SK-N-SH (cell line): ENCODE data around the gene CLASP1. TPM values are rescaled to one million over a fixed set of nuclear protein-coding genes. Genes with fewer than 3 reads are reported as not detected.

Experiments used
- CTCF ChIA-PET: fragments of 300-600, 350-600 bp; formaldehyde crosslinking; extraction: SDS; loops from one replicate; lab custom pipeline; 2021; lab: Yijun Ruan, JAX
- POLR2A ChIA-PET: fragments of 350-600 bp; sonication (Branson Sonifier 250); formaldehyde crosslinking; extraction: SDS; loops from one replicate; lab custom pipeline; 2020; ENCODE audit warnings: antibody characterized with exemption, inconsistent platforms; lab: Yijun Ruan, JAX
- DNase-seq: peaks from one replicate; pipeline ENCODE4 v3.0.0; 2012
- H2AFZ ChIP-seq: fragments of 200-600 bp; sonication (generic); 2 replicates; pipeline ENCODE4 v1.8.1; 2016; ENCODE audit warnings: antibody characterized with exemption, mild to moderate bottlenecking, low read depth
- H3F3A ChIP-seq: fragments of 200-600 bp; sonication (generic); replicated peaks from 2 replicates; pipeline ENCODE3; 2016; ENCODE audit warnings: antibody characterized with exemption, mild to moderate bottlenecking; ENCODE audit not compliant: insufficient read depth
- H3K27ac ChIP-seq, 2 experiments: fragments of 200-500 bp in 1 of 2; fragments of 200-600 bp in 1 of 2; sonication (Bioruptor generic) in 1 of 2; sonication (generic), shearing (Covaris generic) in 1 of 2; 2 replicates each; pipeline versions ENCODE4 v1.5.1 to v1.6.1; 2014 to 2016; ENCODE audit warnings: low read depth in 2 of 2, inconsistent platforms in 1 of 2, low read length in 1 of 2, mild to moderate bottlenecking in 1 of 2, mixed read lengths in 1 of 2
- H3K27me3 ChIP-seq: fragments of 200-600 bp; sonication (generic), shearing (Covaris generic); 2 replicates; pipeline ENCODE4 v1.6.1; 2016; ENCODE audit warnings: mixed run types; ENCODE audit not compliant: insufficient read depth
- H3K36me3 ChIP-seq, 2 experiments: fragments of 200-500 bp in 1 of 2; fragments of 200-600 bp in 1 of 2; sonication (Bioruptor generic) in 1 of 2; sonication (generic) in 1 of 2; replicated peaks in 1 of 2; 2 replicates each; pipeline versions ENCODE3 to v1.5.1; 2014 to 2016; ENCODE audit warnings: low read length in 1 of 2, mild to moderate bottlenecking in 1 of 2; ENCODE audit not compliant: insufficient read depth in 2 of 2, control insufficient read depth in 1 of 2
- H3K4me1 ChIP-seq, 2 experiments: fragments of 200-500 bp in 1 of 2; fragments of 200-600 bp in 1 of 2; sonication (Bioruptor generic) in 1 of 2; sonication (generic), shearing (Covaris generic) in 1 of 2; 2 replicates each; pipeline versions ENCODE4 v1.5.1 to v1.6.1; 2014 to 2016; ENCODE audit warnings: low read depth in 1 of 2, low read length in 1 of 2, mixed run types in 1 of 2; ENCODE audit not compliant: insufficient read depth in 2 of 2, control insufficient read depth in 1 of 2
- H3K4me2 ChIP-seq: fragments of 200-600 bp; sonication (generic), shearing (Covaris generic); 2 replicates; pipeline ENCODE4 v1.6.1; 2017; ENCODE audit warnings: mixed run types
- H3K4me3 ChIP-seq, 2 experiments: fragments of 200-500 bp in 1 of 2; fragments of 200-600 bp in 1 of 2; sonication (Bioruptor generic) in 1 of 2; sonication (generic), shearing (Covaris generic) in 1 of 2; 2 replicates each; pipeline versions ENCODE4 v1.5.1 to v1.8.1; 2014 to 2016; ENCODE audit warnings: low read depth in 2 of 2, inconsistent platforms in 1 of 2, low read length in 1 of 2, mild to moderate bottlenecking in 1 of 2, mixed read lengths in 1 of 2, moderate library complexity in 1 of 2
- H3K79me2 ChIP-seq: fragments of 200-600 bp; sonication (generic); 2 replicates; pipeline ENCODE4 v1.8.1; 2017; ENCODE audit warnings: mild to moderate bottlenecking; ENCODE audit not compliant: insufficient read depth
- H3K9ac ChIP-seq: fragments of 200-600 bp; sonication (generic); 2 replicates; pipeline ENCODE4 v1.6.1; 2017; ENCODE audit warnings: mixed run types
- H3K9me2 ChIP-seq: fragments of 200-600 bp; sonication (generic); 2 replicates; pipeline ENCODE4 v1.6.1; 2017; ENCODE audit warnings: mixed run types
- H3K9me3 ChIP-seq: fragments of 200-600 bp; sonication (generic); 2 replicates; pipeline ENCODE4 v1.6.1; 2017; ENCODE audit warnings: mixed run types, mild to moderate bottlenecking, moderate library complexity
- H4K20me1 ChIP-seq: fragments of 200-600 bp; sonication (generic); 2 replicates; pipeline ENCODE4 v1.6.1; 2017; ENCODE audit warnings: mild to moderate bottlenecking, mixed run types; ENCODE audit not compliant: insufficient read depth
- CHD2 ChIP-seq: fragments of 150-350 bp; IDR thresholded peaks from 2 replicates; pipeline ENCODE4 v1.6.1; 2018; ENCODE audit warnings: low read length; ENCODE audit not compliant: partially characterized antibody
- EP300 ChIP-seq, 2 experiments: IDR thresholded peaks; 2 replicates each; pipeline versions ENCODE4 v1.4.0 to v1.6.1; 2012; ENCODE audit warnings: borderline replicate concordance in 1 of 2, low read depth in 1 of 2, low read length in 1 of 2
- FOXJ3 ChIP-seq: sonication (generic); formaldehyde crosslinking; IDR thresholded peaks from 2 replicates; pipeline ENCODE4 v1.5.1; 2020; ENCODE audit warnings: mild to moderate bottlenecking, missing genetic modification reagents
- GATA2 ChIP-seq: sonication (generic); formaldehyde crosslinking; IDR thresholded peaks from 2 replicates; pipeline ENCODE4 v1.5.0; 2020; ENCODE audit warnings: mild to moderate bottlenecking, missing genetic modification reagents
- MXI1 ChIP-seq: IDR thresholded peaks from 2 replicates; pipeline ENCODE4 v1.6.1; 2012; ENCODE audit warnings: mild to moderate bottlenecking, low read depth, low read length, improper control_type of control experiment
- PBX3 ChIP-seq: IDR thresholded peaks from 2 replicates; pipeline ENCODE4; 2012
- POLR2AphosphoS5 ChIP-seq: IDR thresholded peaks from 2 replicates; pipeline ENCODE4 v1.6.1; 2012; ENCODE audit warnings: low read depth, low read length
- RAD21 ChIP-seq: IDR thresholded peaks from 2 replicates; pipeline ENCODE4 v1.6.1; 2012; ENCODE audit warnings: mild to moderate bottlenecking, low read length
- RCOR1 ChIP-seq: fragments of 150-350 bp; IDR thresholded peaks from 2 replicates; pipeline ENCODE4 v1.6.1; 2017; ENCODE audit warnings: antibody characterized with exemption, low read length
- RFX5 ChIP-seq: IDR thresholded peaks from 2 replicates; pipeline ENCODE4 v1.6.1; 2012; ENCODE audit warnings: mild to moderate bottlenecking, improper control_type of control experiment, low read length
- SMC3 ChIP-seq: IDR thresholded peaks from 2 replicates; pipeline ENCODE4 v1.6.1; 2012; ENCODE audit warnings: low read depth, low read length, improper control_type of control experiment
- TCF12 ChIP-seq: IDR thresholded peaks from 2 replicates; pipeline ENCODE4 v1.4.0; 2012
- USF2 ChIP-seq: fragments of 150-350 bp; IDR thresholded peaks from 2 replicates; pipeline ENCODE4 v1.6.1; 2017; ENCODE audit warnings: antibody characterized with exemption, low read length, low read depth, borderline replicate concordance
- WGBS: methylation state at CpG from one replicate; pipeline ENCODE4 v1.1.6; 2017; ENCODE audit warnings: low lambda C conversion rate; 5-methylcytosine and 5-hydroxymethylcytosine counted together
- polyA plus RNA-seq, 3 experiments: library from polyadenylated mRNA; depleted of rRNA; stranded (reverse); fragments of >200 nt; gene quantifications; 2 replicates each; pipeline ENCODE4 v1.2.3, GENCODE V29; 2012
- TF ChIP-seq, protein P1 (sequence below): fragments of 200-600 bp; sonication (generic); IDR thresholded peaks from 2 replicates; pipeline ENCODE4 v1.6.1; 2017; ENCODE audit warnings: antibody characterized with exemption, mild to moderate bottlenecking, moderate library complexity

The CLASP1 gene
- polyA plus RNA-seq, 1 of the 3 experiments (the other 2 are of a cell fraction) = 4.9 TPM

GRCh38 chr2:121605820-121606733 lies 43.2 kb downstream of the CLASP1 start:
- Histone ChIP-seq H2AFZ (no peak overlapping the region), H4K20me1 (peaks cover 8% of the 10 kb centered on the region; the same call in 1 of the 2 replicates), H3K27ac (peak overlapping the region; percentile 17 to 84; a peak in 3 of 4 replicates), H3K27me3 (no peaks in the 10 kb centered on the region), H3K36me3 (peaks cover 2 to 17% of the 10 kb centered on the region in 2 experiments), H3K9me2 (no peaks in the 10 kb centered on the region), H3K4me1 (peaks cover 0 to 21% of the 10 kb centered on the region in 2 experiments; a peak in 3 of 4 replicates), H3K79me2 (peaks cover 70% of the 10 kb centered on the region), H3K4me2 (no peak overlapping the region), H3K9me3 (no peaks in the 10 kb centered on the region), H3K4me3 (no peak overlapping the region; a peak in 1 of 4 replicates), H3F3A (peaks cover 4% of the 10 kb centered on the region), H3K9ac (no peak overlapping the region)
- ChIA-PET POLR2A (interaction anchor here (1.0 to 1.6 kb wide), 4 partner anchors 11 to 75 kb away, joined by 3 to 10 read pairs (median 6); partner anchors contain the start of genes CLASP1 and RNU4ATAC), CTCF (interaction anchor here (1.1 to 4.2 kb wide), 7 partner anchors 8 to 112 kb away, joined by 3 to 23 read pairs (median 4); partner anchors contain the start of gene RNU4ATAC)
- TF ChIP-seq TCF12 (peak; percentile 25; the same call in 1 of the 2 replicates), FOXJ3 (CRISPR knock-in tag) (peak; percentile 46; the same call in 1 of the 2 replicates), SMC3 (peak; percentile 26; the same call in 1 of the 2 replicates), USF2 (no peak), EP300 (IDR thresholded peaks at IDR 0.05; ENCODE audit: borderline replicate concordance in 1 of 2, low read depth in 1 of 2, low read length in 1 of 2) (peak in 1 of 2 experiments; percentile 38; a peak in 1 of 4 replicates), GATA2 (CRISPR knock-in tag) (peak; percentile 88), CHD2 (peak; percentile 48), RAD21 (peak; percentile 50), RCOR1 (peak; percentile 80), POLR2AphosphoS5 (no peak), PBX3 (no peak), MXI1 (peak; percentile 84), RFX5 (peak; percentile 14; the same call in 1 of the 2 replicates)
- TF ChIP-seq, protein P1, sequence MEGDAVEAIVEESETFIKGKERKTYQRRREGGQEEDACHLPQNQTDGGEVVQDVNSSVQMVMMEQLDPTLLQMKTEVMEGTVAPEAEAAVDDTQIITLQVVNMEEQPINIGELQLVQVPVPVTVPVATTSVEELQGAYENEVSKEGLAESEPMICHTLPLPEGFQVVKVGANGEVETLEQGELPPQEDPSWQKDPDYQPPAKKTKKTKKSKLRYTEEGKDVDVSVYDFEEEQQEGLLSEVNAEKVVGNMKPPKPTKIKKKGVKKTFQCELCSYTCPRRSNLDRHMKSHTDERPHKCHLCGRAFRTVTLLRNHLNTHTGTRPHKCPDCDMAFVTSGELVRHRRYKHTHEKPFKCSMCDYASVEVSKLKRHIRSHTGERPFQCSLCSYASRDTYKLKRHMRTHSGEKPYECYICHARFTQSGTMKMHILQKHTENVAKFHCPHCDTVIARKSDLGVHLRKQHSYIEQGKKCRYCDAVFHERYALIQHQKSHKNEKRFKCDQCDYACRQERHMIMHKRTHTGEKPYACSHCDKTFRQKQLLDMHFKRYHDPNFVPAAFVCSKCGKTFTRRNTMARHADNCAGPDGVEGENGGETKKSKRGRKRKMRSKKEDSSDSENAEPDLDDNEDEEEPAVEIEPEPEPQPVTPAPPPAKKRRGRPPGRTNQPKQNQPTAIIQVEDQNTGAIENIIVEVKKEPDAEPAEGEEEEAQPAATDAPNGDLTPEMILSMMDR = no peak
- 38% methylated on average over 11 of the region's 11 CpGs for WGBS
- peak; percentile 74 for DNase-seq
